Neutrophil (primary cell): Measurements from ENCODE around the gene FABP7.

ENCODE experiments used
- H3K27ac ChIP-seq: fragments of 200-600 bp; sonication (generic); 2 replicates; pipeline ENCODE4 v1.5.1; 2016; ENCODE audit warnings: mild to moderate bottlenecking, moderate library complexity
- H3K27me3 ChIP-seq: fragments of 200-600 bp; sonication (generic); 2 replicates; pipeline ENCODE4 v1.6.0; 2016; ENCODE audit warnings: mild to moderate bottlenecking
- H3K36me3 ChIP-seq: fragments of 200-600 bp; sonication (generic); 2 replicates; pipeline ENCODE4 v1.5.1; 2017
- H3K4me1 ChIP-seq, 2 experiments: fragments of 200-600 bp in 1 of 2; sonication (generic) in 1 of 2; 1 replicate in 1 of 2; 2 replicates in 1 of 2; pipeline versions ENCODE4 v1.5.1 to v1.6.1; 2013 to 2016; ENCODE audit warnings: low read depth in 1 of 2, low read length in 1 of 2, mild to moderate bottlenecking in 1 of 2, moderate library complexity in 1 of 2; ENCODE audit not compliant: control insufficient read depth in 1 of 2, insufficient read depth in 1 of 2
- H3K4me3 ChIP-seq, 2 experiments: fragments of 200-600 bp in 1 of 2; sonication (generic) in 1 of 2; 1 replicate in 1 of 2; 2 replicates in 1 of 2; pipeline ENCODE4 v1.5.1; 2013 to 2016; ENCODE audit warnings: low read depth in 1 of 2, low read length in 1 of 2, mild to moderate bottlenecking in 1 of 2, moderate library complexity in 1 of 2
- H3K9me3 ChIP-seq: fragments of 200-600 bp; sonication (generic); 2 replicates; pipeline ENCODE4 v1.5.1; 2016
- TF ChIP-seq, protein P1 (sequence below): fragments of 200-600 bp; sonication (generic); IDR thresholded peaks from 2 replicates; pipeline ENCODE4 v1.5.1; 2016; ENCODE audit warnings: antibody characterized with exemption

FABP7 gene

GRCh38 chr6:122785891-122786290 is 6.4 kb downstream of the FABP7 start:
- Histone ChIP-seq H3K36me3 (no peaks in the 10 kb centered on the region), H3K4me1 (peaks cover 18 to 19% of the 10 kb centered on the region in 2 experiments), H3K4me3 (no peak overlapping the region), H3K27me3 (peaks cover 97% of the 10 kb centered on the region), H3K9me3 (no peaks in the 10 kb centered on the region), H3K27ac (no peak overlapping the region)
- TF ChIP-seq, protein P1, sequence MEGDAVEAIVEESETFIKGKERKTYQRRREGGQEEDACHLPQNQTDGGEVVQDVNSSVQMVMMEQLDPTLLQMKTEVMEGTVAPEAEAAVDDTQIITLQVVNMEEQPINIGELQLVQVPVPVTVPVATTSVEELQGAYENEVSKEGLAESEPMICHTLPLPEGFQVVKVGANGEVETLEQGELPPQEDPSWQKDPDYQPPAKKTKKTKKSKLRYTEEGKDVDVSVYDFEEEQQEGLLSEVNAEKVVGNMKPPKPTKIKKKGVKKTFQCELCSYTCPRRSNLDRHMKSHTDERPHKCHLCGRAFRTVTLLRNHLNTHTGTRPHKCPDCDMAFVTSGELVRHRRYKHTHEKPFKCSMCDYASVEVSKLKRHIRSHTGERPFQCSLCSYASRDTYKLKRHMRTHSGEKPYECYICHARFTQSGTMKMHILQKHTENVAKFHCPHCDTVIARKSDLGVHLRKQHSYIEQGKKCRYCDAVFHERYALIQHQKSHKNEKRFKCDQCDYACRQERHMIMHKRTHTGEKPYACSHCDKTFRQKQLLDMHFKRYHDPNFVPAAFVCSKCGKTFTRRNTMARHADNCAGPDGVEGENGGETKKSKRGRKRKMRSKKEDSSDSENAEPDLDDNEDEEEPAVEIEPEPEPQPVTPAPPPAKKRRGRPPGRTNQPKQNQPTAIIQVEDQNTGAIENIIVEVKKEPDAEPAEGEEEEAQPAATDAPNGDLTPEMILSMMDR = no peak

DNA sequence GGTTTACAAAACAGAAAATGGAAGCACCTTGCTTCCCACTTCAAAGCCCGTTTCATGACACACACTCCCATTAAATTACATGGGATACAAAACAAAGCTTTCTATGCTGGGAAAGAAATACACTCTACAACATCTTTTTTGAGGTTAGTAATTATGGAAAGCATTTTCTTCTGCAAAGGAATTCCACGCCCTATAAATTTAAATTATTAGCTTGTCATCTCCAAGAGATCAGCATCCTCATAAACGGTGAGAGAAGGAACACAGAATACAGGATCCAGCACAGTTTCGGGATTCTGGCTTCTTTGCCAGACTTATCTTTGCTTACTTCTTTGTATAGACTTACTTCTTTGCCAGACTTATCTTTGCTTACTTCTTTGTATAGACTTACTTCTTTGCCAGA is 8.2 kb downstream of the FABP7 start:
- peaks cover 22% of the 10 kb centered on the region in 2 experiments for H3K4me1 ChIP-seq
- H3K4me3 ChIP-seq = no peak overlapping the region
- no peaks in the 10 kb centered on the region for H3K9me3 ChIP-seq
- TF ChIP-seq, protein P1 = no peak
- peaks cover 96% of the 10 kb centered on the region for H3K27me3 ChIP-seq
- H3K27ac ChIP-seq = no peak overlapping the region
- no peaks in the 10 kb centered on the region for H3K36me3 ChIP-seq

DNA sequence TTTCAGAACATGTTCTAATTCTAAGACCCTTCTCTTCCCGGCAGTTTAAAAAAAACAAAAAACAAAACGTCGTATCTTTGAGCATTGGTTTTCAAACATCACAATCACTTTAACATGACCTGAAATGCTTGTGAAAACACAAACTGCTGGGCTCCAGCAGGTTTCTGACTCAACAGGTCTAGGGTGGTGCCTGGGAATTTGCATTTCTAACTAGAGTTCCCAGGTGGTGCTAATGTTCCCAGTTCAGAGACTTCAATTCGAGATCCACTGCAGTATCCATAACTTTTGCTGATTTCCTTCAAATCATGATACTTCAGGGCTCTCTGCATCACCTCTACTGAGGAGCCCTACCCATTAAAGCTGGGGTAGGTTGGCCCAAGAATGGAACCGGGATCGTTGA is 8.7 kb downstream of the FABP7 start:
- H3K4me3 ChIP-seq = peak overlapping the region in 1 of 2 experiments; percentile 80
- peaks cover 22% of the 10 kb centered on the region in 2 experiments for H3K4me1 ChIP-seq
- TF ChIP-seq, protein P1 = no peak
- no peak overlapping the region for H3K27ac ChIP-seq
- H3K9me3 ChIP-seq = no peaks in the 10 kb centered on the region
- H3K36me3 ChIP-seq = no peaks in the 10 kb centered on the region
- peaks cover 96% of the 10 kb centered on the region for H3K27me3 ChIP-seq

DNA sequence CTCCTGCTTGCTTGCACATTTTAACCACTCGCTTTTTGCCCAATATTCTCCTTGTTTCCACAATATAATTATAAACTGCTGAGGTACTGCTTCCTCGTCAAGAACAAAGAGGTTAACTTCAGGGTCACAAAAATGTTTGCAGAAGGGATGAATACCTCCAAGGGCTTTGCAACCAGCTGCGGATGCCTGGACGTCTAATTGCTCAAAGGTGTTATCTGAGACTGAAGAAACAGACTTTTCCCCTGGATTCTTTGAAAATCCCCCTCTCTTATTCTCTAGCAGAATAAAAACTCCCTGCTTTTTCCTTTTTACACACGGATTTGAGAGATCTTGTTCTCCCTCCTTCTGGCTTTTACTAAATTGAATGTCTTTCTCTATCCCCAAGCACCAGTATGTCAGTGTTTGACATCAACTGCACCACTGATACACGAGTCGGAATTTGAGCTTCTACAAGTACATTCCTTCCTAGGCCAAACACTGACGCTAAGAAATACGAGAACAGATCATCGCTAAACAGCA is 9.2 kb downstream of the FABP7 start:
- H3K27ac ChIP-seq = peak overlapping the region; percentile 73
- H3K4me1 ChIP-seq = peaks cover 22% of the 10 kb centered on the region in 2 experiments
- no peaks in the 10 kb centered on the region for H3K36me3 ChIP-seq
- no peaks in the 10 kb centered on the region for H3K9me3 ChIP-seq
- H3K27me3 ChIP-seq = peaks cover 96% of the 10 kb centered on the region
- TF ChIP-seq, protein P1 = no peak
- peak overlapping the region; percentile 66 to 80 for H3K4me3 ChIP-seq

GRCh38 chr6:122789182-122790027 is 9.9 kb downstream of the FABP7 start, which contains the start of gene SMPDL3A:
TSS of gene SMPDL3A (plus strand) at chr6:122789258. CDS start at chr6:122789347, 89 bp downstream.
- peaks cover 96% of the 10 kb centered on the region for H3K27me3 ChIP-seq
- TF ChIP-seq, protein P1 = no peak

More at GRCh38 chr6:122789182-122790027, 9.9 kb downstream of the FABP7 start, which contains the start of gene SMPDL3A:
- Histone ChIP-seq H3K4me3 (peak within 1 kb of the TSS; percentile 66 to 80), H3K9me3 (no peaks in the 10 kb centered on the region), H3K36me3 (no peaks in the 10 kb centered on the region), H3K27ac (peak within 1 kb of the TSS; percentile 73), H3K4me1 (peaks cover 22% of the 10 kb centered on the region in 2 experiments)
